Gastrocnemius medialis (tissue), 4 donors: Measurements from ENCODE around the gene CCNI. TPM values are rescaled to one million over a fixed set of nuclear protein-coding genes. Genes with fewer than 3 reads are reported as not detected.
"Not testable (repeated sequence)": the region's sequence is repeated elsewhere in the genome, so short reads cannot be mapped to it uniquely, and the experiment has no call there.

Experiments used
- ATAC-seq, 2 donors: fragments of 150-250 bp; one replicate each; pipeline ENCODE4 v1.9.1; 2016
- DNase-seq, 2 donors: peaks; one replicate each; pipeline ENCODE4 v3.0.0-alpha.2; 2019
- H3K27ac ChIP-seq, 4 donors: fragments of 200-600 bp; sonication (generic); 1 replicate in 1 of 4; 2 replicates in 3 of 4; pipeline ENCODE4 v1.5.1; 2016 to 2018; ENCODE audit warnings: mild to moderate bottlenecking in 2 of 4, moderate library complexity in 1 of 4
- H3K27me3 ChIP-seq, 3 donors: fragments of 200-600 bp; sonication (generic) in 2 of 3; 1 replicate in 1 of 3; 2 replicates in 2 of 3; pipeline versions ENCODE4 v1.5.1 to v1.6.0; 2016 to 2019; ENCODE audit warnings: mild to moderate bottlenecking in 1 of 3, moderate library complexity in 1 of 3
- H3K36me3 ChIP-seq, 2 donors: fragments of 200-600 bp; sonication (generic) in 1 of 2; one replicate each; pipeline ENCODE4 v1.5.1; 2017 to 2018
- H3K4me1 ChIP-seq, 2 donors: fragments of 200-600 bp; sonication (generic) in 1 of 2; one replicate each; pipeline ENCODE4 v1.5.1; 2016 to 2017; ENCODE audit warnings: mild to moderate bottlenecking in 2 of 2
- H3K4me3 ChIP-seq, 4 donors: fragments of 200-600 bp; sonication (generic) in 3 of 4; 1 replicate in 1 of 4; 2 replicates in 3 of 4; pipeline ENCODE4 v1.5.1; 2016 to 2019; ENCODE audit warnings: mild to moderate bottlenecking in 2 of 4
- H3K9me3 ChIP-seq, 3 donors: fragments of 200-600 bp; sonication (generic) in 2 of 3; 1 replicate in 1 of 3; 2 replicates in 2 of 3; pipeline ENCODE4 v1.5.1; 2016 to 2019
- POLR2A ChIP-seq, 2 donors: fragments of 450-650 bp; IDR thresholded peaks; one replicate each; pipeline ENCODE4 v1.6.1; 2017; ENCODE audit warnings: antibody characterized with exemption in 2 of 2, mild to moderate bottlenecking in 2 of 2, moderate library complexity in 2 of 2
- in situ Hi-C, 4 donors: fragments of 200-750 bp; cut with MboI; loops; one replicate each; pipeline versions ENCODE4 v1.15.0 to v1.8.0; 2017; ENCODE audit warnings: low sequenced_read_pairs in 4 of 4
- intact Hi-C: fragments of 100-400 bp; cut with DNase I; formaldehyde crosslinking; loops from one replicate; pipeline ENCODE4 v1.15.1; 2023; ENCODE audit warnings: low total_unique reads
- total RNA-seq, 4 donors: library from RNA; depleted of rRNA; stranded (reverse); fragments of >200 nt; gene quantifications; one replicate each; pipeline versions ENCODE4 v1.1.0 to v1.2.3, GENCODE V29; 2016
- TF ChIP-seq, protein P1 (sequence below), 5 experiments: fragments of 450-650 bp in 3 of 5; fragments of 200-600 bp in 2 of 5; sonication (generic) in 2 of 5; IDR thresholded peaks in 4 of 5; conservative IDR thresholded peaks in 1 of 5; 1 replicate in 4 of 5; 2 replicates in 1 of 5; pipeline ENCODE4 v1.5.1; 2016 to 2019; ENCODE audit warnings: antibody characterized with exemption in 5 of 5, mild to moderate bottlenecking in 3 of 5, moderate library complexity in 3 of 5

Gene CCNI
- total RNA-seq, 4 donors from 2014 or later: 82.8 to 138 (median 129) TPM

DNA sequence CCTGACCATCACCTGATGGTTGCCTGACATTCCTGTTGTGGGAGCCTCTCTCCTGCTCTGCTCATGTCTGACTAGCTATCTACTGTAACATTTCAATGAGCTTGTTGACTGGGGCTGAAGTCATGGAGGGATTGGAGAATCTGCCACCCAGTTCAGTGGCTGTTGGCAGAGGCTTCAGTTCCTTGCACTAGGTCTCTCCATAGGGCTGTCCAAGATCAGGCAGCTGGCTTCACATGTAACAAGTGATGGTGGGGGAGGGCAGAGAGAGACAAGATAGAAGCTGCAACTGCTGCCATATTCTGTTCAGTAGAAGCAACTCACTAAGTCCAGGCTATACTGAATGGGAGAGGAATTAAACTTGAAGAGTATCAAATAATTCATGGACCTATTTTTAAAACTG lies 14.1 kb upstream of the CCNI start:
- H3K27ac ChIP-seq: no peak overlapping the region
- H3K9me3 ChIP-seq: no peaks in the 10 kb centered on the region
- TF ChIP-seq, protein P1, sequence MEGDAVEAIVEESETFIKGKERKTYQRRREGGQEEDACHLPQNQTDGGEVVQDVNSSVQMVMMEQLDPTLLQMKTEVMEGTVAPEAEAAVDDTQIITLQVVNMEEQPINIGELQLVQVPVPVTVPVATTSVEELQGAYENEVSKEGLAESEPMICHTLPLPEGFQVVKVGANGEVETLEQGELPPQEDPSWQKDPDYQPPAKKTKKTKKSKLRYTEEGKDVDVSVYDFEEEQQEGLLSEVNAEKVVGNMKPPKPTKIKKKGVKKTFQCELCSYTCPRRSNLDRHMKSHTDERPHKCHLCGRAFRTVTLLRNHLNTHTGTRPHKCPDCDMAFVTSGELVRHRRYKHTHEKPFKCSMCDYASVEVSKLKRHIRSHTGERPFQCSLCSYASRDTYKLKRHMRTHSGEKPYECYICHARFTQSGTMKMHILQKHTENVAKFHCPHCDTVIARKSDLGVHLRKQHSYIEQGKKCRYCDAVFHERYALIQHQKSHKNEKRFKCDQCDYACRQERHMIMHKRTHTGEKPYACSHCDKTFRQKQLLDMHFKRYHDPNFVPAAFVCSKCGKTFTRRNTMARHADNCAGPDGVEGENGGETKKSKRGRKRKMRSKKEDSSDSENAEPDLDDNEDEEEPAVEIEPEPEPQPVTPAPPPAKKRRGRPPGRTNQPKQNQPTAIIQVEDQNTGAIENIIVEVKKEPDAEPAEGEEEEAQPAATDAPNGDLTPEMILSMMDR (IDR thresholded peaks at IDR 0.05 in 4 of 5, conservative IDR thresholded peaks at IDR 0.05 in 1 of 5): no peak
- no peak for TF ChIP-seq POLR2A (IDR thresholded peaks at IDR 0.05)
- DNase-seq (no peak), ATAC-seq (no peak)
- no peak overlapping the region for H3K4me3 ChIP-seq
- H3K4me1 ChIP-seq: peaks cover 0 to 5% of the 10 kb centered on the region in 2 donors
- no peaks in the 10 kb centered on the region for H3K36me3 ChIP-seq
- intact Hi-C loops: no loop called here
- in situ Hi-C loops: loop anchor here (5.0 to 10.0 kb wide), 4 partner anchors 65 to 125 kb away; partner anchors contain the start of gene CCNG2 (in 1 of the 4)
- no peaks in the 10 kb centered on the region for H3K27me3 ChIP-seq

DNA sequence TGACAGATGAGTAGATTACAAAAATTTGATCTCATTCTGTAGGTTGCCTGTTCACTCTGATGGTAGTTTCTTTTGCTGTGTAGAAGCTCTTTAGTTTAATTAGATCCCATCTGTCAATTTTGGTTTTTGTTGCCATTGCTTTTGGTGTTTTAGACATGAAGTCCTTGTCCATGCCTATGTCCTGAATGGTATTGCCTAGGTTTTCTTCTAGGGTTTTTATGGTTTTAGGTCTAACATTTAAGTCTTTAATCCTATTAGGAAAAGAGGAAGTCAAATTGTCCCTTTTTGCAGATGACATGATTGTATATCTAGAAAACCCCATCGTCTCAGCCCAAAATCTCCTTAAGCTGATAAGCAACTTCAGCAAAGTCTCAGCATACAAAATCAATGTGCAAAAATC lies 11.2 kb upstream of the CCNI start:
- intact Hi-C loops, H3K4me3 ChIP-seq, in situ Hi-C loops, H3K4me1 ChIP-seq, ATAC-seq, H3K27me3 ChIP-seq, H3K36me3 ChIP-seq, H3K9me3 ChIP-seq, H3K27ac ChIP-seq, DNase-seq: not testable (repeated sequence)

DNA sequence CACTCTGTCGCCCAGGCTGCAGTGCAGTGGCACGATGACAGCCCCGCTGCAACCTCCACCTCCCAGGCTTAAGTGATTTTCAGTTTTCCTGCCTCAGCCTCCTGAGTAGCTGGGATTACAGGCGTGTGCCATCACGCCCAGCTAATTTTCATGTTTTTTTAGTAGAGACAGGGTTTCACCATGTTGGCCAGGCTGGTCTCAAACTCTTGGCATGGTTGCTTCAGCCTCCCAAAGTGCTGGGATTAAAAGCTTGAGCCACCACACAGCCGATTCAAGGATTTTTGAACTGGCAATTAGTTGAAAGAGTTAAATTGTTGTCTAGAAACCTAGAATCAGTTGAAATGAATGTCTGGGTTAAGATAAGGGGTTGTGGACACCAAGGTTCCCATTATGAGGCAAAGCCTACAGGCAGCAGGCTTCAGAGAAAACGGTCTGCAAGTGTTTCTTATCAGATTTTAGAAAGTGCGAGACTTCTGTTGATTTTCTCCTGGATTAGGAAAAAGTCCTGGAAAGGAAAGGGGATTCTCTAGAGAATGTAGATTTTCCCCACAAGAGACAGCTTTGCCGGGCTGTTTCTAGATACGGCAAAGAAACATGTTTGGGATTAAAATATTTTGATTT lies 8.3 kb upstream of the CCNI start:
- in situ Hi-C loops (no loop called here), intact Hi-C loops (no loop called here)
- TF ChIP-seq, protein P1 (IDR thresholded peaks at IDR 0.05 in 4 of 5, conservative IDR thresholded peaks at IDR 0.05 in 1 of 5): no peak
- no peak for TF ChIP-seq POLR2A (IDR thresholded peaks at IDR 0.05)
- Histone ChIP-seq H3K4me1 (no peaks in the 10 kb centered on the region), H3K27me3 (no peaks in the 10 kb centered on the region), H3K4me3 (no peak overlapping the region), H3K9me3 (no peaks in the 10 kb centered on the region), H3K27ac (no peak overlapping the region), H3K36me3 (no peaks in the 10 kb centered on the region)
- ATAC-seq (no peak), DNase-seq (no peak)

DNA sequence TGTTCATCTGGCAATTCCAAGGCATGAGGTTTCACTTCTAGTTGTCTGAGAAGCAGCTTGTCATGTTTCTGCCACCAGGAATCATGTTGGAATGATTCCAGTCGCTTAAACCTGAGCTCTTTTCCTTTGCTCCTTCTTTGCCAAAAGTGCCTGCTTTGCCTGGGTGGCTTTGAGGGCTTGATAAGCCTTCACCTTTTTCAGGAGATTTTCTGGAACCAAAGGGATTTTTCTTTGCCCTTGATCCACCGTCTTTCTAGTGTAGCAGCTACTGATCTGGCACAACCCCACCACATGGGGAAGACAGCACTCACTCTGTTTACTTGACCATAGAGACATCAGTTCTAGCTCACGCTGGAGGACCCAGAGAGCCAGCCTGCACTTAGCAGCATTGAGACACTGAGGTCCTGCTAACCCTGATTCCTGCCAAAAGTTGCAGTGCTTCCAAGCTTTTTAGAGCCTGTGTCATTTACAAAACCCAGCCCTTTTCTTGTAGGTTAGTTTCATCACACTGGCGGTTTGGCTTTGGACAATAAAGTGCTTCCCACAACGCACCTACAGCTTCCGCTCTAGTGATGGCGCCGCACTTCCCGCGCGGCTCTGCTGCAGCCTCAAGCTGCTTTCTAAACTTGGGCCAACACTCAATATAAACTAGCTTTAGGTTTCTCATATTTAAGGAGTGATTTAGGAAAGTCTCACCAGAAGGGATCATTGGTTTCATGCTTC lies 7.3 kb upstream of the CCNI start:
- in situ Hi-C loops: no loop called here
- peaks cover 1 to 4% of the 10 kb centered on the region in 2 donors for H3K4me1 ChIP-seq
- intact Hi-C loops: no loop called here
- ATAC-seq (no peak), DNase-seq (no peak)
- H3K27ac ChIP-seq: no peak overlapping the region
- H3K9me3 ChIP-seq: no peaks in the 10 kb centered on the region
- H3K4me3 ChIP-seq: no peak overlapping the region
- no peaks in the 10 kb centered on the region for H3K36me3 ChIP-seq
- no peak for TF ChIP-seq POLR2A (IDR thresholded peaks at IDR 0.05)
- TF ChIP-seq, protein P1 (IDR thresholded peaks at IDR 0.05 in 4 of 5, conservative IDR thresholded peaks at IDR 0.05 in 1 of 5): no peak
- no peaks in the 10 kb centered on the region for H3K27me3 ChIP-seq

DNA sequence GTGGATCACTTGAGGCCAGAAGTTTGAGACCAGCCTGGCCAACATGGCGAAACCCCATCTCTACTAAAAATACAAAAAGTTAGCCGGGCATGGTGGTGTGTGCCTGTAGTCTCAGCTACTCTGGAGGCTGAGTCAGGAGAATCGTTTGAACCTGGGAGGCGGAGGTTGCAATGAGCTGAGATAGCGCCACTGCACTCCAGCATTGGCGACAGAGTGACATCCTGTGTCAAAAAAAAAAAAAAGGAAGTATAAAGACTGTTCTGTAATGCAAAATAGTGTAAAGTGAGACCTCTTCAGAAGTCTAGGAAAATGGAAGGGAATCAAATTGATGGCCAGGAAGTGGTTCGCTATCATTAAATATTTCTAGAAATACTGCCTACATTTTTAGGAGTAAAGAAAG lies 5.0 kb upstream of the CCNI start:
- H3K9me3 ChIP-seq, H3K36me3 ChIP-seq, H3K4me3 ChIP-seq, in situ Hi-C loops, H3K27me3 ChIP-seq, DNase-seq, H3K27ac ChIP-seq, ATAC-seq, intact Hi-C loops: not testable (repeated sequence)
- H3K4me1 ChIP-seq: peaks cover 4 to 17% of the 10 kb centered on the region in 2 donors
